ENCODE results near the gene STAC. TPM values are rescaled to one million over a fixed set of nuclear protein-coding genes. Genes with fewer than 3 reads are reported as not detected.

STAC gene
- total RNA-seq, 2 experiments from 2014 or later: not detected

GRCh38 chr3:36394176-36394575, 13.9 kb downstream of the STAC start:
- H3K4me1 Mint-ChIP-seq: no peaks in the 10 kb centered on the region
- no peaks in the 10 kb centered on the region for H3K27me3 Mint-ChIP-seq
- no peaks in the 10 kb centered on the region for H3K9me3 Mint-ChIP-seq
- ChIA-PET CTCF (no interaction called here), POLR2A (no interaction called here)
- H3K27ac Mint-ChIP-seq: no peak overlapping the region
- H3K36me3 Mint-ChIP-seq (ENCODE audit: low read depth): no peaks in the 10 kb centered on the region
- DNase-seq: no peak
- no peak overlapping the region for H3K4me3 Mint-ChIP-seq

GRCh38 chr3:36397841-36398240, 17.5 kb downstream of the STAC start:
- no peaks in the 10 kb centered on the region for H3K4me1 Mint-ChIP-seq
- CTCF ChIA-PET: no interaction called here
- H3K27me3 Mint-ChIP-seq: no peaks in the 10 kb centered on the region
- H3K27ac Mint-ChIP-seq: no peak overlapping the region
- H3K9me3 Mint-ChIP-seq: no peaks in the 10 kb centered on the region
- H3K36me3 Mint-ChIP-seq (ENCODE audit: low read depth): no peaks in the 10 kb centered on the region
- H3K4me3 Mint-ChIP-seq: no peak overlapping the region
- no peak for DNase-seq
- POLR2A ChIA-PET: interaction anchor here (0.6 kb wide), 1 partner anchor 24 kb away, joined by 3 read pairs; no protein-coding TSS in a partner anchor

GRCh38 chr3:36399933-36400332, 19.6 kb downstream of the STAC start:
- Mint-ChIP-seq H3K4me3 (no peak overlapping the region), H3K4me1 (no peaks in the 10 kb centered on the region), H3K36me3 (ENCODE audit: low read depth) (no peaks in the 10 kb centered on the region), H3K27me3 (no peaks in the 10 kb centered on the region), H3K9me3 (no peaks in the 10 kb centered on the region), H3K27ac (no peak overlapping the region)
- DNase-seq: no peak
- ChIA-PET CTCF (no interaction called here), POLR2A (no interaction called here)

- POLR2A ChIA-PET: no interaction called here
- no peak for DNase-seq
- Mint-ChIP-seq H3K27ac (no peak overlapping the region), H3K27me3 (no peaks in the 10 kb centered on the region), H3K4me3 (no peak overlapping the region), H3K4me1 (no peaks in the 10 kb centered on the region), H3K36me3 (ENCODE audit: low read depth) (no peaks in the 10 kb centered on the region), H3K9me3 (no peaks in the 10 kb centered on the region)
- CTCF ChIA-PET: no interaction called here
Measured at GRCh38 chr3:36401056-36401455, 20.8 kb downstream of the STAC start.

GRCh38 chr3:36403661-36404060, 23.4 kb downstream of the STAC start:
- DNase-seq: no peak
- H3K4me1 Mint-ChIP-seq: no peaks in the 10 kb centered on the region
- ChIA-PET CTCF (no interaction called here), POLR2A (no interaction called here)
- no peaks in the 10 kb centered on the region for H3K27me3 Mint-ChIP-seq
- no peak overlapping the region for H3K27ac Mint-ChIP-seq
- no peaks in the 10 kb centered on the region for H3K9me3 Mint-ChIP-seq
- no peaks in the 10 kb centered on the region for H3K36me3 Mint-ChIP-seq (ENCODE audit: low read depth)
- no peak overlapping the region for H3K4me3 Mint-ChIP-seq

- H3K27ac Mint-ChIP-seq: no peak overlapping the region
- DNase-seq: no peak
- CTCF ChIA-PET: no interaction called here
- no peaks in the 10 kb centered on the region for H3K36me3 Mint-ChIP-seq (ENCODE audit: low read depth)
- no peaks in the 10 kb centered on the region for H3K4me1 Mint-ChIP-seq
- H3K27me3 Mint-ChIP-seq: no peaks in the 10 kb centered on the region
- no peaks in the 10 kb centered on the region for H3K9me3 Mint-ChIP-seq
- POLR2A ChIA-PET: no interaction called here
- H3K4me3 Mint-ChIP-seq: no peak overlapping the region
Measured at GRCh38 chr3:36405190-36405589, 24.9 kb downstream of the STAC start.

- ChIA-PET POLR2A (no interaction called here), CTCF (no interaction called here)
- no peaks in the 10 kb centered on the region for H3K4me1 Mint-ChIP-seq
- no peak overlapping the region for H3K4me3 Mint-ChIP-seq
- H3K27ac Mint-ChIP-seq: no peak overlapping the region
- DNase-seq: no peak
- no peaks in the 10 kb centered on the region for H3K9me3 Mint-ChIP-seq
- H3K36me3 Mint-ChIP-seq (ENCODE audit: low read depth): no peaks in the 10 kb centered on the region
- no peaks in the 10 kb centered on the region for H3K27me3 Mint-ChIP-seq
Measured at GRCh38 chr3:36408146-36408545, 27.8 kb downstream of the STAC start.

GRCh38 chr3:36409862-36410261, 29.6 kb downstream of the STAC start:
- Mint-ChIP-seq H3K27ac (no peak overlapping the region), H3K9me3 (no peaks in the 10 kb centered on the region), H3K4me3 (no peak overlapping the region), H3K4me1 (no peaks in the 10 kb centered on the region), H3K27me3 (no peaks in the 10 kb centered on the region), H3K36me3 (ENCODE audit: low read depth) (no peaks in the 10 kb centered on the region)
- ChIA-PET CTCF (no interaction called here), POLR2A (no interaction called here)
- DNase-seq: no peak

- H3K4me1 Mint-ChIP-seq: no peaks in the 10 kb centered on the region
- H3K27me3 Mint-ChIP-seq: no peaks in the 10 kb centered on the region
- POLR2A ChIA-PET: no interaction called here
- no peaks in the 10 kb centered on the region for H3K9me3 Mint-ChIP-seq
- H3K27ac Mint-ChIP-seq: no peak overlapping the region
- no peaks in the 10 kb centered on the region for H3K36me3 Mint-ChIP-seq (ENCODE audit: low read depth)
- no peak overlapping the region for H3K4me3 Mint-ChIP-seq
- CTCF ChIA-PET: no interaction called here
- DNase-seq: no peak
Measured at GRCh38 chr3:36411587-36411986, 31.3 kb downstream of the STAC start.

- Mint-ChIP-seq H3K4me3 (no peak overlapping the region), H3K27me3 (no peaks in the 10 kb centered on the region), H3K36me3 (ENCODE audit: low read depth) (no peaks in the 10 kb centered on the region), H3K9me3 (no peaks in the 10 kb centered on the region), H3K27ac (no peak overlapping the region), H3K4me1 (no peaks in the 10 kb centered on the region)
- POLR2A ChIA-PET: no interaction called here
- no peak for DNase-seq
- CTCF ChIA-PET: no interaction called here
Measured at GRCh38 chr3:36416599-36416998, 36.3 kb downstream of the STAC start.

GRCh38 chr3:36417237-36417636, 36.9 kb downstream of the STAC start:
- Mint-ChIP-seq H3K4me3 (no peak overlapping the region), H3K4me1 (no peaks in the 10 kb centered on the region), H3K9me3 (no peaks in the 10 kb centered on the region), H3K27ac (no peak overlapping the region), H3K27me3 (no peaks in the 10 kb centered on the region), H3K36me3 (ENCODE audit: low read depth) (no peaks in the 10 kb centered on the region)
- DNase-seq: no peak
- POLR2A ChIA-PET: no interaction called here
- CTCF ChIA-PET: no interaction called here

- CTCF ChIA-PET: no interaction called here
- no peaks in the 10 kb centered on the region for H3K4me1 Mint-ChIP-seq
- DNase-seq: no peak
- no peaks in the 10 kb centered on the region for H3K9me3 Mint-ChIP-seq
- H3K36me3 Mint-ChIP-seq (ENCODE audit: low read depth): no peaks in the 10 kb centered on the region
- H3K27ac Mint-ChIP-seq: no peak overlapping the region
- H3K27me3 Mint-ChIP-seq: no peaks in the 10 kb centered on the region
- no peak overlapping the region for H3K4me3 Mint-ChIP-seq
- POLR2A ChIA-PET: no interaction called here
Measured at GRCh38 chr3:36418296-36418695, 38.0 kb downstream of the STAC start.

- Mint-ChIP-seq H3K27me3 (no peaks in the 10 kb centered on the region), H3K4me3 (no peak overlapping the region), H3K4me1 (no peaks in the 10 kb centered on the region), H3K36me3 (ENCODE audit: low read depth) (no peaks in the 10 kb centered on the region), H3K27ac (no peak overlapping the region), H3K9me3 (no peaks in the 10 kb centered on the region)
- ChIA-PET CTCF (no interaction called here), POLR2A (no interaction called here)
- no peak for DNase-seq
Measured at GRCh38 chr3:36428445-36428844, 48.1 kb downstream of the STAC start.

- no peaks in the 10 kb centered on the region for H3K27me3 Mint-ChIP-seq
- no peaks in the 10 kb centered on the region for H3K36me3 Mint-ChIP-seq (ENCODE audit: low read depth)
- no peak for DNase-seq
- H3K4me1 Mint-ChIP-seq: no peaks in the 10 kb centered on the region
- CTCF ChIA-PET: no interaction called here
- H3K27ac Mint-ChIP-seq: no peak overlapping the region
- POLR2A ChIA-PET: no interaction called here
- no peaks in the 10 kb centered on the region for H3K9me3 Mint-ChIP-seq
- H3K4me3 Mint-ChIP-seq: no peak overlapping the region
Measured at GRCh38 chr3:36429986-36430485, 49.7 kb downstream of the STAC start.

- no peak overlapping the region for H3K27ac Mint-ChIP-seq
- no peaks in the 10 kb centered on the region for H3K27me3 Mint-ChIP-seq
- H3K9me3 Mint-ChIP-seq: no peaks in the 10 kb centered on the region
- H3K36me3 Mint-ChIP-seq (ENCODE audit: low read depth): no peaks in the 10 kb centered on the region
- no peak overlapping the region for H3K4me3 Mint-ChIP-seq
- CTCF ChIA-PET: no interaction called here
- POLR2A ChIA-PET: no interaction called here
- DNase-seq: no peak
- H3K4me1 Mint-ChIP-seq: no peaks in the 10 kb centered on the region
Measured at GRCh38 chr3:36433511-36433910, 53.2 kb downstream of the STAC start.

Data from activated CD4-positive, alpha-beta memory T cell treated with anti-CD3 and anti-CD28 coated beads, Interleukin-2, amount 10 ng/mL, durations not matched to agents 7 days and 5 days (primary cell).